NCI-H2171 treated with DMSO at 0.1 percent for 48 hours (cell line): Measurements from ENCODE around the gene TNIK.
"Not testable (repeated sequence)": the region's sequence is repeated elsewhere in the genome, so short reads cannot be mapped to it uniquely, and the experiment has no call there.

Source experiments
- DNase-seq: peaks from one replicate; lab custom pipeline; 2025; lab: John Stamatoyannopoulos, UW

TNIK gene

GRCh38 chr3:171469376-171469775 lies 9.2 kb upstream of the TNIK start:
- DNase-seq, result no peak

GRCh38 chr3:171468296-171468906 lies 8.2 kb upstream of the TNIK start:
- DNase-seq, result no peak

GRCh38 chr3:171465763-171466162 lies 5.6 kb upstream of the TNIK start:
- no peak for DNase-seq

DNA sequence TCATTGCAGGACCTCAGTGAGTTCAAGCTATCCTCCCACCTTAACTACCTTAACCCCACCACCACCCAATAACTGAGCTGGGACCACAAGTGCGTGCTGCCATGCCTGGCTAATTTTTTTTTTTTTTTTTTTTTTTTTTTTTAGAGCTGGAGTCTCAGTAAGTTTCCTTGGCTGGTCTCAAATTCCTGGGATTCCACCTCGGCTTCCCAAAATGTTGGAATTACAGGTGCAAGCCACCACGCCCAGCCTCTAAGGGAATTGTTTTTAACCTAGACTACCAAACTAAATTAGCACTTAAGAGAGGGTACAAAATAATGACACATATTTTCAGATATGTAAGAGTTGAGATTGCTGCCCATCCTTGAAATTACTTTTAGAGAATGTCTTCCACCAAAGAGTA lies 4.3 kb upstream of the TNIK start:
- DNase-seq, result no peak

GRCh38 chr3:171462224-171462623 lies 2.0 kb upstream of the TNIK start:
- DNase-seq, result peak; percentile 26

DNA sequence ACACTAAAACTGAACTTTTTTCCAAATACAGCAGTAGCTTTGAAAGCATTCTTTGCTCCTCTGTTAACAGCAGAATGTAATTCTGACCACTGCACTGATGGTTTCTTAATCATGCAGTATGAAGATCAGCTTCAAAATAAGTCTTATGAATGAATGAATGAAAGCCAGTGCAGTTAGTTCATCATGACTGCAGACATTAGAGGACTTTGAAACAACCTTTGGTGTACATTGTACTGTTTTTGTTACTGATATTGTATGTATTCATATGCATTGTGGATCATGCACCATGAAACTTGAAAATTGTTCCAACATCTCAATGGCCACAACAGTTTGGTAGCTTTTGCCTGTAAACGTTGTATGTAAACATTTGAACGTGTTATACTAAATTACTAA lies 1.3 kb upstream of the TNIK start:
- DNase-seq, result no peak

DNA sequence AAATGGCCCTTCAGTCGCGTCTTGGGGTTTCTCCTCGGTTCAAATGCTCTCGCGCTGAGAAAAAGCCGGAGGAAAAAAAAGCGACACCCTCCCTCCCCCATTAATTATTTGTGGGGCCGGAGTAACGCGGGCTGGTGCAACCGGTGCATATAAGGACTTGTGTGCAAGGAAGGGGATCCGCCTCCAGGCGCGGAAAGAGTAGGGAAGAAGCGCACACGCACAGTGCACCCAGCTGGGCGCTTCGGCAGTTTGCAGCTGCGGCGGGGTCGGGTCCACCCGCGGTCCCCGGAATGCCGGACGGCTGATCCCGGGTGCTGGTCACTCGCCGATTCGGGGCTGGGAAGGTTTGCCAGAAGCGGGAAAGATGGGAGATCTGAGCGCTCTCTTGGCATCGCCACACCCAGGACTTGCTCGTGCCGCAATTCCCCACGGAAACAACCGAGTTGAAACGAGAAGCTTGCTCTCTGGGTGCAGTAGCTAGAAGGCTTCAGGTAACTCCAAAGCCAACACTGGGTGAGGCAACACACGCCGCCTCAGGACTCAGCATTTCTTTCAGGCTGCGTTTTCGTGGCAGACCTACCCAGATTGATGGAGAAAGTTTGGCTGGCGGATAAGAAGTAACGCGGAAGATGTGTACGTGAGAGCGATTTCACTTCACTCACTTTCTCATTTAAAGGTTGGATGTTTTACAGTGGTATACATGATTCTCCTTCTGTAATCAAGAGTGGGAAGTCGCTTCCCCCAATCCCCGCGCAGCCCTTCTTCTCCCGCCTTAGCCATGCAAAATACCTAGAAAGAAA lies 720 bp upstream of the TNIK start:
- peak; percentile 90 for DNase-seq

GRCh38 chr3:171459137-171459941 lies 866 bp downstream of the TNIK start:
- DNase-seq, result peak; percentile 83

DNA sequence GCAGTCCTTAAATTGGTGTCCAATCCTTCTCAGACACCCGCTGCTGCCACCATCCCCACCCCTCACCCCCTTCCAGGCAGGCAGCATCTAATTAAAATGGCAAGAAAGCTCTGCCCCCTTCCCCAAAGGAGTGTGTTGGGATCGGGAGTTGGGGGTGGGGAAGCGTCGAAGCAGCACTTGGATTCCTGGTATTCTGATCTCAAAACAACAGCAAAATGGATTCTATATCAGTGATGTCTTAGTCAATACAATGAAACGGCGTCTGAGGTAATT lies 1.4 kb downstream of the TNIK start:
- no peak for DNase-seq

DNA sequence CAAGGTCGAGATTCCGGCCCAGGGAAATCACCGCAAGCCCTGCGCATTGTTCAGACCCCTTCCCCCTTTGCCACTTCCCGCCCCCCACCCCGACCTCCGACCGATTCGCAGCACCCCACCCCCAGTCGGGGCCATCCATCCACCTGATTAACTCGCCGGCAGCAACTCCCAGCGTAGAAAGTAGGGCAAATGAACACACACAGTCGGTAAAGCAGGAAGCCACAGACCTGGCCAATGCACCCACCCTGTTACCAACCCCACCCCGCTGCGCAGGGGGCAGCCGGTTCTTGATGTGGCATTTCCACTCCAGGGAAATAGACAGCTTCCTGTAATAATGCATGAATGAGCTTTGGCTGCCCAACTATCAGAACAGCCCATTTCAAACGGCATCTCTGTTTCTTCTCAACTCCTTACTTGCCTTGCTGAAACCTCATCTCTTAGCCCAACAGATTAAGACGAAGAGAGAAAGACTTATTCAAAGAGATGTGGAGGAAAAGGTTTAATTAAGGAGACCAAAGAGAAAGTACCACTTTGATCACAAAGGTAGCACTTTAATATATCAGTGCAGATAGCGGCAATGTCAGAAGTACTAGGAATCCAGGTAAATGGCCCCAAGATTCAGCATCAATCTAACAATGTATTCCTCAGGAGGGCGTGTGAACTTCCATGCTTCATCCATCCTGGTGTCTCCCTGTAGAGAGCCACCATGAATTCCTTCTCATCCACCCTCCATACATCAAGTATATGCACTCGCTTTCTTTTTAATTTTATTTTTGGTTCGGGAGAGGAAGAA lies 1.9 kb downstream of the TNIK start:
- DNase-seq, result no peak

DNA sequence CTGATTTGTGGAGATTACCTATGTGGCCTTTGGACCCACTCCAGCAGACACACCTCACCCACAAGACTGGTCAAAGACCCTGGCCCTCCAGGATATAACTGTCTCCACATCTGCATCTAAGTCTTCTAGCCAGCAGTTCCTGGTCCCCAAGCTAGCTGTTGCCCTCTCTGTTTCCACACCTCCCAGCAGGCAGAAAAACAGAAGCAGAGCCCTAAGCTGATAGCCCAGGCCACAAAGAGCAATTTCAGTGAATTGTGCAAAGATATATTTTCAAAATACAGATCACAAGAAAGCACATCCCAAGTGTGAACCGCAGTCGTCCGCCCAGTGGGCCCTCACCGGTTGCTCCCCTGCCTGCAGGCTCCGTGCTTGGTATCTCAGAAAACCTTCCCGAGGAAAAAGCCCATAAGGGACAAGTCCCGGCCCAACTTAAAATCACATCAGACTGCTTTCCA lies 2.6 kb downstream of the TNIK start:
- DNase-seq, result no peak

- DNase-seq, result no peak
Observed at GRCh38 chr3:171456765-171457606, 3.2 kb downstream of the TNIK start.

DNA sequence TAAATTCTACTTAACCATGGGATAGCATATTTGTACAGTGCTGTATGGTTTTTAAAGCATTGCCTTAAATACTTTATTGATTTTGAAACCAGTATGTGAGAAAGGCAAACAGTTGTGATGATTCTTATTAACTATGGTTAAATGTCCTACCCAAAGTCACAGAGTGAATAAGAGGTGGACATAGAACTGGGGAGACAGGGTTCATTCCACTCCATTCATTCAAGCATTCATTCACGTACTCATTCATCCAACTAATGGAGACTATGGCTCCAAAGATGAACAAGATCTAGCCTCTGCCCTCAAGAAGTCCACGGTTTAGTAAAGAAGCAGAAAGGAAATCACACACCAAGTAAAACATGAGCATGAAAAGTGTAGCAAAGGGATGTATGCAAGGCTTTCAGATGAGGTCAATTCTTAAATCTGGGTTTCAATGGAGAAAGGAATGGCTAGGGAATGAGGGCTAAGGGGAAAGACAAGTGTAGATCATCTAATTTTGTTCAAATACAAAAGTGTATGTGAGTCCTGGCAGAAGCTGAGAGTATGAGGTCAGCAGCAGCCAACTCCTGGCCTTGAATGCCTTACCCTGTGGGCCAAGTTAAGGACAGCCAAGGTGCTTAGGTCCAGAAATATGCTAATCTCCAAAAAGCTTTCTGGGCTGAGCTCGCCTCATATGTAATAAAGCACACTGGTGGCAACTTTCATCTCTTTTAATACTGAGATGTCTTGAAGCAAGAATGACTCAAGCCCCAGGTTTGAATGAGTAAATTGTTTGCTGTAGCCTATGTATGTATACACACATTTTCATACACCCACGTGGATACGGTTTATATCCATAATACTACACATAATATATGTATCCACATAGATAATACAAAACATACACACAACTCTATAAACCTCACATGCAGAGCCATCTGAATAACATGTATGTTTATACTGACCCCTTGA lies 4.3 kb downstream of the TNIK start:
- DNase-seq, result no peak

GRCh38 chr3:171454041-171454440 lies 6.2 kb downstream of the TNIK start:
- DNase-seq, result no peak

DNA sequence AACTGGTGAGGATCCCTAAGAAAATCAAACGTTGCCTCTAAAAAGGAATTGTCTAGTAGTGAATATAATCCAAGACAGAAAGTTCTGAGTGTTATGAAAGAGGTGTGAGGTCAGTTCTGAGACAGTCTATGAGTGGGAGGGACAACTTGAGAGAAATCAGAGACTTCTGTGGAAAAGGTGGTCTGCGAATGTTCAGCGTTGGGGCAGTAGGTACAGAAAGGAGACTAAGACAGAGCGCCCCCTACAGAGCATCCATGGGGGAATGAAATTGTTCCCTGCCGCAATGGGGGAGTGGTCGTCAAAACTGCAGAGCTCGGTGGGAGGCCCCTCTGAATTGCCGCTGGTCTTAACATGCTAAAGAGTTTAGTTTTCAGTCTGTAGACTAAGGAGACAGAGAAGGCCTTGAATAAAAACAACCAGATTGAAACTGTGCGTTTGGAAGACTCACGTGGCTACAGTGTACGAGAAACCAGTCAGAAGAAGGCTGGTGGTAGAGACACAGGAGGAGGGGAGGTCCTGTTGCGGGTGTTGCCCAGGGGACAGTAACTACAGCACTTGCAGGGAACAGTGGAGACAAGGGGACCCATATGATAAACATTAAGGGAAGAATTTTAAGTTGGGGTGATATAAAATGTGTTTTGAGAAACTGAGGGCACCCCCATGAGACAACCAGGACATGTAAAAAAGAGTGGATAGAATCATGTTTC lies 6.9 kb downstream of the TNIK start:
- DNase-seq, result no peak

GRCh38 chr3:171452328-171452727 lies 7.9 kb downstream of the TNIK start:
- DNase-seq, result no peak

DNA sequence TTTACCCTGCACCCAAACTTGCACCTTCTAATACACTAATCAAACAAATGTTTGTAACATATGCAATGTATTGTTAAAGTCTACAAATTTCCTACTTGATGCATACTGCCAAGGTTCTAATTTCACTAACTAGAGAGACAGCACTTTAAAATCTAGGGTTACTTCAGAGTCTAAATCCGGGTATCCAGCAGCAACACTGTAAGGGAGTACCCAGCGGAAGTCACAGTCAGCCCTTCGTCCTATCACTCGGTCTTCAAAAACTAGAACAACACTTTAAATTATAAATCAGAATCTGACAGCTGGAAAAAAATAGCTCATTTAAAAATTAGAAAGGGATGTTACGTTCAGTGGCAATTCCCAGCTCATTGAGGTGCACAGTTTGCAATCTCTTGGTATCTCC lies 8.3 kb downstream of the TNIK start:
- DNase-seq, result no peak

DNA sequence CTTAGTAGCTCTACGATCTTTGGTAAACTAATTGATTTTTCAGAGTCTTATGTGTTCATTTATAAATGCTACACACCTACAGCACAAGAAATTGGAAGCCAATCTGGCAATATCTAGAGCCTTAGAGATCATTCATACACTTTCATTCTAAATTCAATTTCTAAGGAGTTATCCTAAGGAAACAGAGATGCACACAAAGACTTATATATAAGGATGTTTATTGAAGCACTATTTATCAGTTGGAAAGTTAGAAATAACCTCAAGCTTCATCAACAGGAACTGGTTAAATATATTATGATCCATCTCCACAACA lies 12.7 kb downstream of the TNIK start:
- DNase-seq, result not testable (repeated sequence)

GRCh38 chr3:171446801-171447578 lies 13.2 kb downstream of the TNIK start:
- DNase-seq, result no peak
